GM18508 (cell line): ENCODE results near the gene CYTL1.

Source experiments
- ATAC-seq: cut with Tn5 transposase; IDR thresholded peaks from one replicate; pipeline ENCODE4 v1.9.1; 2021; ENCODE audit warnings: moderate number of reproducible peaks; ENCODE audit not compliant: insufficient read depth, unreplicated experiment

The CYTL1 gene

GRCh38 chr4:4980621-4981230 is 38.5 kb downstream of the CYTL1 start:
- no peak for ATAC-seq

GRCh38 chr4:4979971-4980370 is 39.3 kb downstream of the CYTL1 start:
- ATAC-seq: no peak

GRCh38 chr4:4974727-4975126 is 44.5 kb downstream of the CYTL1 start:
- no peak for ATAC-seq

GRCh38 chr4:4971796-4972195 is 47.5 kb downstream of the CYTL1 start:
- ATAC-seq: no peak

GRCh38 chr4:4969298-4969697 is 50.0 kb downstream of the CYTL1 start:
- ATAC-seq: no peak

GRCh38 chr4:4968161-4968725 is 51.0 kb downstream of the CYTL1 start:
- no peak for ATAC-seq
